ENCODE measurements around the gene TTC34. TPM values are rescaled to one million over a fixed set of nuclear protein-coding genes. Genes with fewer than 3 reads are reported as not detected.
"Not testable (repeated sequence)": the region's sequence is repeated elsewhere in the genome, so short reads cannot be mapped to it uniquely, and the experiment has no call there.

The TTC34 gene
- total RNA-seq, 4 donors from 2014 or later, result 0.17 to 0.56 TPM; not detected in 2

GRCh38 chr1:2652152-2652925 is 149.2 kb downstream of the TTC34 start:
- H3K27ac ChIP-seq, H3K36me3 ChIP-seq, H3K4me3 ChIP-seq, H3K9me3 ChIP-seq, H3K4me1 ChIP-seq: not testable (repeated sequence)
- WGBS, result 30% methylated on average over 14 of the region's 16 CpGs
- peak in 1 of 2 donors; percentile 74 for DNase-seq (ENCODE audit: low spot score in 2 of 2)
- H3K27me3 ChIP-seq, result peaks cover 53% of the 10 kb centered on the region

GRCh38 chr1:2650967-2651645 is 150.4 kb downstream of the TTC34 start:
- H3K9me3 ChIP-seq, result peaks cover 13% of the 10 kb centered on the region
- TF ChIP-seq CTCF (IDR thresholded peaks at IDR 0.05) (no peak), POLR2A (IDR thresholded peaks at IDR 0.05) (no peak), POLR2AphosphoS5 (IDR thresholded peaks at IDR 0.05) (no peak), EP300 (IDR thresholded peaks at IDR 0.05) (no peak)
- H3K4me3 ChIP-seq, result no peak overlapping the region
- WGBS, result 64% methylated on average over 9 of the region's 10 CpGs
- peak in 1 of 2 donors; percentile 40 for DNase-seq (ENCODE audit: low spot score in 2 of 2)
- H3K27ac ChIP-seq, result no peak overlapping the region
- H3K27me3 ChIP-seq, result peaks cover 53% of the 10 kb centered on the region
- no peaks in the 10 kb centered on the region for H3K4me1 ChIP-seq
- H3K36me3 ChIP-seq, result no peaks in the 10 kb centered on the region

- Histone ChIP-seq H3K4me1 (peaks cover 20% of the 10 kb centered on the region), H3K27me3 (peaks cover 21% of the 10 kb centered on the region), H3K36me3 (no peaks in the 10 kb centered on the region), H3K4me3 (no peak overlapping the region), H3K9me3 (peaks cover 13% of the 10 kb centered on the region), H3K27ac (no peak overlapping the region)
- no peak for TF ChIP-seq POLR2A (IDR thresholded peaks at IDR 0.05)
- no peak for TF ChIP-seq EP300 (IDR thresholded peaks at IDR 0.05)
- no peak for TF ChIP-seq POLR2AphosphoS5 (IDR thresholded peaks at IDR 0.05)
- TF ChIP-seq CTCF (IDR thresholded peaks at IDR 0.05), result no peak
- WGBS, result 75% methylated on average over 5 of the region's 5 CpGs
- DNase-seq (ENCODE audit: low spot score in 2 of 2), result no peak
Observed at GRCh38 chr1:2646837-2647236, 154.7 kb downstream of the TTC34 start.

GRCh38 chr1:2645776-2646175 is 155.7 kb downstream of the TTC34 start:
- 81% methylated on average over 7 of the region's 11 CpGs for WGBS
- TF ChIP-seq POLR2A (IDR thresholded peaks at IDR 0.05) (no peak), CTCF (IDR thresholded peaks at IDR 0.05) (no peak), EP300 (IDR thresholded peaks at IDR 0.05) (no peak), POLR2AphosphoS5 (IDR thresholded peaks at IDR 0.05) (no peak)
- H3K27me3 ChIP-seq, result peaks cover 13% of the 10 kb centered on the region
- no peak overlapping the region for H3K4me3 ChIP-seq
- no peaks in the 10 kb centered on the region for H3K36me3 ChIP-seq
- peaks cover 27% of the 10 kb centered on the region for H3K4me1 ChIP-seq
- H3K27ac ChIP-seq, result no peak overlapping the region
- H3K9me3 ChIP-seq, result peaks cover 13% of the 10 kb centered on the region
- peak in 1 of 2 donors; percentile 34 for DNase-seq (ENCODE audit: low spot score in 2 of 2)

- no peak overlapping the region for H3K4me3 ChIP-seq
- peaks cover 13% of the 10 kb centered on the region for H3K9me3 ChIP-seq
- peaks cover 27% of the 10 kb centered on the region for H3K4me1 ChIP-seq
- no peaks in the 10 kb centered on the region for H3K36me3 ChIP-seq
- H3K27ac ChIP-seq, result no peak overlapping the region
- TF ChIP-seq POLR2A (IDR thresholded peaks at IDR 0.05) (no peak), POLR2AphosphoS5 (IDR thresholded peaks at IDR 0.05) (no peak), EP300 (IDR thresholded peaks at IDR 0.05) (no peak), CTCF (IDR thresholded peaks at IDR 0.05) (no peak)
- peaks cover 6% of the 10 kb centered on the region for H3K27me3 ChIP-seq
- 80% methylated on average over 7 of the region's 14 CpGs for WGBS
- peak in 1 of 2 donors; percentile 44 for DNase-seq (ENCODE audit: low spot score in 2 of 2)
Observed at GRCh38 chr1:2645143-2645542, 156.3 kb downstream of the TTC34 start.
